GM21390 (cell line): ENCODE data around the gene ISL1.

Source experiments
- ATAC-seq: cut with Tn5 transposase; IDR thresholded peaks from one replicate; pipeline ENCODE4 v1.9.1; 2021; ENCODE audit not compliant: unreplicated experiment

The ISL1 gene

DNA sequence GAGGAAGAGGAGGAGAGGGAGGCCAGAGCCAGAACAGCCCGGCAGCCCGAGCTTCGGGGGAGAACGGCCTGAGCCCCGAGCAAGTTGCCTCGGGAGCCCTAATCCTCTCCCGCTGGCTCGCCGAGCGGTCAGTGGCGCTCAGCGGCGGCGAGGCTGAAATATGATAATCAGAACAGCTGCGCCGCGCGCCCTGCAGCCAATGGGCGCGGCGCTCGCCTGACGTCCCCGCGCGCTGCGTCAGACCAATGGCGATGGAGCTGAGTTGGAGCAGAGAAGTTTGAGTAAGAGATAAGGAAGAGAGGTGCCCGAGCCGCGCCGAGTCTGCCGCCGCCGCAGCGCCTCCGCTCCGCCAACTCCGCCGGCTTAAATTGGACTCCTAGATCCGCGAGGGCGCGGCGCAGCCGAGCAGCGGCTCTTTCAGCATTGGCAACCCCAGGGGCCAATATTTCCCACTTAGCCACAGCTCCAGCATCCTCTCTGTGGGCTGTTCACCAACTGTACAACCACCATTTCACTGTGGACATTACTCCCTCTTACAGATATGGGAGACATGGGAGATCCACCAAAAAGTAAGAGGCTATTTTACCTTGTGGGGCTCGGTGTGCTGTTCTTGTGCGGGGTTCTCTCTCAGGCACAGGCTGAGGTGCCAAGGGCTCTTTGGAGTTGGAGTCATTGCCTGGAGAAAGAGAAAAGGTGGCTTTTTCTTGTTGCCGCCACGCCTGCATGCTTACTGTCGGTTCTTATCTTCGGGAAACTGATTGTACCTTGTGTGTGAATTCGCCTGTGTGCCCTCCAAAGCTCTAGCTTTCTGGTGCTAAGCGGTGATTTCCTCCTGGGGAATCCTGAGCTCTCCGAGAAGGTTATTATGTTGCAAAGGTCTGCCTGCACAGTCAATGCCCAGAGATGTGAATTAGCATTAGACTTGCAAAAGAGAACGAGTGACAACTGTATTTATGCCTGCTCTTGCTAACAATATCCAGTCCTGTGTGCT lies at the start of gene ISL1:
TSS of gene ISL1 (plus strand) at position 318 of the 991 bp plus-strand sequence. CDS start at position 542, 224 bp downstream.
- no peak for ATAC-seq

DNA sequence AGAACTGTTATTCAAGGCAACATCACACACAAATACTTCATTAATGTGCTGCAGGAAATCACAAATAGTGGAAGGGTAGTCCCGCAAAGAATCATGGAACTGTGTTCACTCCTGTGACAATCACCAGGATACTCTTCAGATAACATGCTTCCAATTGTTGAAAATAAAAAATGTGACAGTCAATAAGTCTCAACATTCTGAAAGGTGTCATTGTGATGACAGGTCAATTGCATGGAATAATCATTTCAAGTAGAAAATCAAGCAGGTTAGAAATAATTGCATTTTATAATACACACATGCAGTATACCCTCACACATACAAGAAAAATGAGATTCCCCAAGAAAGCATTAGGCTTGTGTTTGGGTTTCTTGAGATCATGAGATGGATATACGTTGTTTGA lies 46.4 kb upstream of the ISL1 start:
- ATAC-seq: no peak

DNA sequence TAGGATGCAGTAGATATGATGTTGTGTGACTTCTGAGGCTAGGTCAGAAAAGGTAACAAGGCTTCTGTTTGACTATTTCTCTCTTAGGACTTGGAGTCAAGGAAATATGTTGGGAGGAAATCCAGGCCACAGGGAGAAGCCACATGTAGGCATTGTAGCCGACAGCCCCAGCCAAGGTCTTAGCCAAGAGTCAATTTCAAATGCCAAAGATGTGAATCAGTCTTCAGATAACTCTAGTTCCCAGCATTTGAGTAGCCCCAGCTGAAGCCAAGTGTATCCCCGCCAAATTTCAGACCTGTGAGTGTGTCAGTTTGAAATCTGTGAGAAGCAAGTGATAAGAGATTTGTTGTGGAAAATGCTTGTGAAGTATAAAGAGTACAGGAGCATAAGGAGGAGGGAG lies 38.1 kb upstream of the ISL1 start:
- no peak for ATAC-seq

- no peak for ATAC-seq
Observed at GRCh38 chr5:51347157-51347556, 36.1 kb upstream of the ISL1 start.

DNA sequence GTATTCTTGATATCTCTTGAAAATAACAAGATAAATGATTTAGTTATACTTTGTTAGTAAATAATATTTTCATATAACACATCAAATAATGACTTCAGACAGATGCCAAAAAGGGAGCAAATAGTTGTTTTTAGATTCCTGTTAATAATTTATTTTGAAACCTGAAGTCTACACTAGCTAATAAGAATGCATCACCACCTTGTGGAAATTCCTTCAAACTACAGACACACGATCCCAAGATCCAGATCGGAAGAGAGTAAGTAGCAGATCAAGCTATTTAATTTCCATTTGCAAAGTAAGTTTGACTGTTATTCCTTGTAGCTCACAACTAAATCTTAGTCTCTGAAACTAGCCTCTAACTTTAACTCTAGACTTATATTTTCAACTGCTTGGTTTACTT lies 35.5 kb upstream of the ISL1 start:
- no peak for ATAC-seq

- no peak for ATAC-seq
Observed at GRCh38 chr5:51371052-51371451, 12.2 kb upstream of the ISL1 start.

DNA sequence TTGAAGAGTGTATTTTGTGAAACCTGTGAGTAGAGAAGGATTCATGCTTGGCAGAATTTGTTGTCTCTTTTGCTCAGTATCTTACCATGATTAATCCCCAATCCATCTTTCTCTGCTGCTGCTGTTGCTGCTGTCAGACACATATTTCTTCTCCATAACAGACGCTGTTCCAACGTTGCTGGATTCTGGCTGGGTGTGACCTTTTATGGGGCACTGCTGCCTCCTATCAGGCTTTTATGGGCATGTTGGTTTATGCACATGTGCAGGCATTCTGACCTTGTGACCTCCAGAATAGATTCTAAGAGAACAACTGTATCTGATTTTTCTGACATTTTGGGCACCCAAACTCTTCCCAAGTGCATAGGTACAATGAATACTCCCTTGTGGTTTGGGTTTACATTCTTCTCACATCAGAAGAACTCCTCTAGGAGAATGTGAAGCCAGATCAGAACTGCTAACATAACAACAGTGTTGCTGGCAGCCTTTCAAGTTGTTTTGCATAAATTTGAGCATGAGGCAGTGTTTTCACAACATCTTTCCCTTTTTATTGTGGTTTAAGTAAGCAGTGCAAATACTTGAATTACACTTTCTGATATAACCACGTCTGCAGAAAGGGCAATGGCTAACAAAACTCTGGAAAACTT lies 9.2 kb upstream of the ISL1 start:
- ATAC-seq: no peak

- no peak for ATAC-seq
Observed at GRCh38 chr5:51375084-51375483, 8.2 kb upstream of the ISL1 start.

DNA sequence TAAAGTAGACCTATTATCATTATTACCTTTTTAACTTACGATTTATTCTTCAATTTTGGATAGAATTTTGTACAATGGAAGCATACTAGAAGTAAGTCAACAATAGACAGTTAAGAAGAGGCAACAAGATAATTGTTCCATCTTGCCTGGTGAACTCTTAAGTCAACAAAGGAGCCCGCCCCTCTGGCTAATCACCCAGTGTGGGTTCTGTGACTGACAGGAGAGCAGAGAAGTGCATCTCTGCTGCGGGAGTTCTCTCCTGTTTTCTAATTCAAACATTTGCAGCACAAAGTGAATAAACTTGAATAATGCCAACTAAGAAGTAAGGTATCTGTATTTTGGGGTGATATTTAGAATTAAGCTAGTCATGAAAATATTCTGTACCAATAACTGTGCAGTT lies 6.7 kb upstream of the ISL1 start:
- ATAC-seq: no peak

GRCh38 chr5:51377151-51378060 lies 5.8 kb upstream of the ISL1 start:
- no peak for ATAC-seq

GRCh38 chr5:51378061-51378409 lies 5.2 kb upstream of the ISL1 start:
- ATAC-seq: no peak

DNA sequence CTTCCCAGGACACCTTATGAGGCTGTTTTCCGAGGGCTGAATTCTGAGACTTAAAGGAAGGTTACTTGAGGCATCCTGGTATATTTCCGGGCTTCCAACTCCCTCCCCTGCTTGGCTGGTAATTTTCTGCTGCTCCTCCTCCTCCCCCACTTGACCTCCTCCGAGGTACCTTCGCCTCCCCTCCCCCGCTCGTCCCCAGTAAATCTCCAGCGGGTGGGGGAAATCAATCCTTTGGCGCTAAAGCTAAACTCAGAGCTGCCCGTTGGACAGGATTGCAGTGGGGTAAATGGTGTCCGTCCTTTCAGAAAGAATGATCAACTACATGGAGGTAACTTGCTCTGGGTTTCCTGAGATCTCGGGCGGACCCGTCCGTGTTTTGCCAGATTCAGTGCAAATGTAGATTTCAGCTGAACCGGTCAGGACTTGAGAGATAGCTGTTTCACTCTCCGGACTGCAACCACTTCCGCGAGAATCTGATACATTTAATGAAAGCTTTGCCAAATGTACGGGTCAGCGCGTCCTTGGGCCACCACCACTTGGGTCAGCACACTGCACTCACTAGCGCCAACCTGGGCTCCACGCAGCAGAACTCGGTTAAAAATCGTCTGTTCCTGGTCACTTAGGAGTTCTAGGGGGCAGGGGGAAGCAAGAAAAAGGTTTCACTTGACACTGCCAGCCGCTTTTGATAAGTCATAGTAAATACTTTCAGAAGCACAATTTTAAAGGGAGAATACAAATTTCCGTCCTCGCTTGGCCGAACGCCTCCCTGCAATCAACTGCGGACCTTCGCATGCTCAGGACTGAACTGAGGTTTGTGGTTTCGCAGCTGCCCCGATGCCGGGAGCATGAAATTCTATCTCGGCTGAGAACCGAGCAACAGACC lies 4.6 kb upstream of the ISL1 start:
- ATAC-seq: no peak

GRCh38 chr5:51379331-51379700 lies 3.9 kb upstream of the ISL1 start:
- no peak for ATAC-seq

GRCh38 chr5:51380603-51381207 lies 2.5 kb upstream of the ISL1 start:
- ATAC-seq: no peak

GRCh38 chr5:51381761-51382474 lies 1.3 kb upstream of the ISL1 start:
- no peak for ATAC-seq

DNA sequence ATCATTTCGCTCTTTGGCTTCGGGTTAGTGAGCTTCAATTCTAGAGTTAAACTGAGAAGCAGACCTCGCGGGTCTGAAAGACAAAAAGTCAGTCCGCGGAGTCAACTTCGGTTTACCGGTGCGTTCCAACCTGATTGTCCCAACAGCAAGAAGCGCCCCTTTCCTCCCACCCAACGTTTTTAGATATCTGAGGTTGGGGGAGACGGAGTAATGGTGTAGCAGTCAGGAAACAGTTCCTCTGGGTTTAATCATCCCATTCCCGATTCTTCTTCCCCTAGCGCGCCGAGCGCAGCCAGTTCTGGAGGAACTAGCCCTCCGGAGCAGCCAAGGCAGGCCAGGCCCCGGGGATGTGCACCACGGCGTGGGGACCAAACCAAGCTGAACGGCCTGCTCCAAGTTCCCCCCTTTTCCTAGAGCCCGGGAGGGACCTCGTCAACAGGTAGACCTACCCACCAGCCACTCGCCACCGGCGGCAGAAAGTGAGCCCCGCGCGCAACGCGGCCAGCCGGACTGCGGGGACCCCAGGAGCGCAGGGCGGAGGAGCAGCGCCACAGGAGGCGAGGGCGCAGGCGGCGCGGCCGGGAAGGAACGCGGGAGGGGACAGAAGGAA lies 622 bp upstream of the ISL1 start:
- ATAC-seq: no peak

DNA sequence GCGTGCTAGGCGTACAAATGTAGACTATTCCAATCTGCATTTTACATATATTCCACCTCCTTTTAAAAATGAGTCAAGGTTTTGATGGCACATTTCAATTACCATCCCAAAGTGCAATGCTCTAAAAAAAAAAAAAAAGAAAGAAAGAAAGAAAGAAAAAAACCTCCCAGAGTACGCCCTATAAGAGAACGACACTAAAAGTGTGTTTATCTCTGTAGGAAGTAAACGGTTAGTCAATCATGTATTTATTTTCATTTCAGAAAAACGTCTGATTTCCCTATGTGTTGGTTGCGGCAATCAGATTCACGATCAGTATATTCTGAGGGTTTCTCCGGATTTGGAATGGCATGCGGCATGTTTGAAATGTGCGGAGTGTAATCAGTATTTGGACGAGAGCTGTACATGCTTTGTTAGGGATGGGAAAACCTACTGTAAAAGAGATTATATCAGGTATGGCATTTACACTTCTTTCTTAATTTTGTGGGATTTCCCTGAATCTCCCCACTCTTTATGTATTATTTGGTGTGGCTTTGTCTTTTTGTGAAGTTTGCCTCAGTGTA lies 1.1 kb downstream of the ISL1 start:
- no peak for ATAC-seq

DNA sequence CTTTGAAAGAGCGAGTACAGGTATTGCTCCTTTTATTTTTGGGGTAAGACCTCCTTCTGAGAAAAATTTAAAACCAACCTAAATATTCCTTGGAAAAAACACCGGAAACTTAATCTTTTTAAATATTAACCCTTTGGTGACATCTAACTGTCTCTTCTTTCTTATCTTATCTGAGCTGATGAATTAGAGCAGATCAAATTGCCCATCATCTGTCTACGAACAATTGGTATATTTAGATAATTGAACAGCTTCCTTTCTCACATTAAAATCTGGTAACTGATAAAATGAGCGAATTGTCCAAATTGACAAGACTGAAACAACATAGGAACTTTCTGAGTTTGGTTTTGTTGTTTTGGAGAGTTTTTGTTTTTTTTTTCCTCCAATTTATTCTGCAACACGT lies 2.0 kb downstream of the ISL1 start:
- ATAC-seq: no peak
